Activated CD4-positive, alpha-beta memory T cell treated with anti-CD3 and anti-CD28 coated beads for 36 hours (primary cell): ENCODE results near the gene NRL. TPM values are rescaled to one million over a fixed set of nuclear protein-coding genes. Genes with fewer than 3 reads are reported as not detected.
"Not testable (repeated sequence)": the region's sequence is repeated elsewhere in the genome, so short reads cannot be mapped to it uniquely, and the experiment has no call there.

Experiments used
- CTCF ChIA-PET: fragments of 350-600 bp; sonication (Branson Sonifier 250); formaldehyde crosslinking; loops from one replicate; lab custom pipeline; 2021; ENCODE audit warnings: antibody characterized with exemption, inconsistent platforms; lab: Charles Lee
- POLR2A ChIA-PET: fragments of 350-600 bp; sonication (Branson Sonifier 250); formaldehyde crosslinking; loops from one replicate; lab custom pipeline; 2021; ENCODE audit warnings: antibody characterized with exemption; lab: Charles Lee
- DNase-seq: peaks from one replicate; pipeline ENCODE4 v3.0.0-alpha.2; 2020
- H3K27ac Mint-ChIP-seq: one replicate; pipeline ENCODE4 v1.8.0; 2021; ENCODE audit warnings: mixed read lengths
- H3K27me3 Mint-ChIP-seq: one replicate; pipeline ENCODE4 v1.8.0; 2021; ENCODE audit warnings: mixed read lengths
- H3K36me3 Mint-ChIP-seq: one replicate; pipeline ENCODE4 v1.8.0; 2021; ENCODE audit warnings: mixed read lengths
- H3K4me1 Mint-ChIP-seq: one replicate; pipeline ENCODE4 v1.8.0; 2021; ENCODE audit warnings: low read depth, mixed read lengths
- H3K4me3 Mint-ChIP-seq: one replicate; pipeline ENCODE4 v1.8.0; 2021; ENCODE audit warnings: mild to moderate bottlenecking, mixed read lengths
- H3K9me3 Mint-ChIP-seq: one replicate; pipeline ENCODE4 v1.8.0; 2021; ENCODE audit warnings: mixed read lengths
- intact Hi-C: fragments of 100-400 bp; cut with micrococcal nuclease; formaldehyde crosslinking; loops from one replicate; pipeline ENCODE4 v1.15.1; 2023
- total RNA-seq, 2 experiments: library from RNA; stranded (reverse); gene quantifications; one replicate each; pipeline ENCODE4 v1.2.3, GENCODE V29; 2021

The NRL gene
- total RNA-seq, 2 experiments from 2014 or later: 1.2 to 1.9 TPM

DNA sequence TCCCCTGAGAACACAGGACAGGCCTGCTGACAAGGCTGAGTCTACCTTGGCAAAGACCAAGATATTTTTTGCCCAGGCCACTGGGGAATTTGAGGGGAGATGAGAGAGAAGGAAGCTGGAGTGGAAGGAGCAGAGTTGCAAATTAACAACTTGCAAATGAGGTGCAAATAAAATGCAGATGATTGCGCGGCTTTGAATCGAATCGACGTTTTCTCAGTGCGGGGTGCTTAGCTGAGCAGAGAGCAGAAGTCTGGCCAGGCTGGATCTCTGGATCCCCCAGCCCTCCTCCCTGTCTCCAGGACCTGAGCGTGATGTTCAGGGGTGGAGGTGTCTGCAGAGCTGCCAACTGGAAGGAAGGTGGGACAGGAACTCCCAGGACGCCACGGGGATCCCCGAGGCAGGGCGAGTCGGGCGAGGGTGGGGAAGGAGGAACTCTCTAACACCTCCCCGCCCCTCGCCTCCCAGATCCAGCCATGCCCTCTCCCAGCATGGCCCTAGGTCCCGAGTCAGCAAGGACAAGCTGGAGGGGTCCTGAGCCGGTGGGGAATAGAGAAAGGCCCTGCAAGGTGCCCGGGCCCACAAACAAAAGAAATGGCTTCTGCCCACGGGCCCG, 63.5 kb downstream of the NRL start:
- Mint-ChIP-seq H3K4me1 (peaks cover 20% of the 10 kb centered on the region), H3K9me3 (no peaks in the 10 kb centered on the region), H3K27ac (no peak overlapping the region), H3K27me3 (peaks cover 4% of the 10 kb centered on the region), H3K36me3 (no peaks in the 10 kb centered on the region), H3K4me3 (peak overlapping the region; percentile 70)
- intact Hi-C loops: loop anchor here (5.0 to 10.0 kb wide), 2 partner anchors 224 to 261 kb away; partner anchors contain the start of genes LTB4R, LTB4R2 and RABGGTA
- ChIA-PET CTCF (interaction anchor here (1.0 to 1.7 kb wide), 6 partner anchors 13 to 246 kb away, joined by 3 to 7 read pairs (median 6); partner anchors contain the start of gene IRF9), POLR2A (interaction anchor here (0.8 to 1.3 kb wide), 4 partner anchors 17 to 63 kb away, joined by 3 read pairs; partner anchors contain the start of genes DCAF11 and NRL)
- no peak for DNase-seq

GRCh38 chr14:24050753-24051152, 64.0 kb downstream of the NRL start:
- not testable (repeated sequence) for H3K36me3 Mint-ChIP-seq, H3K27me3 Mint-ChIP-seq, DNase-seq, H3K27ac Mint-ChIP-seq, H3K9me3 Mint-ChIP-seq
- Mint-ChIP-seq H3K4me3 (peak overlapping the region; percentile 70), H3K4me1 (peaks cover 20% of the 10 kb centered on the region)
- POLR2A ChIA-PET: interaction anchor here (0.8 kb wide), 1 partner anchor 17 kb away, joined by 3 read pairs; no protein-coding TSS in a partner anchor
- intact Hi-C loops: loop anchor here (5.0 to 10.0 kb wide), 2 partner anchors 224 to 262 kb away; partner anchors contain the start of genes LTB4R, LTB4R2 and RABGGTA
- CTCF ChIA-PET: interaction anchor here (1.2 kb wide), 1 partner anchor 15 kb away, joined by 5 read pairs; no protein-coding TSS in a partner anchor

DNA sequence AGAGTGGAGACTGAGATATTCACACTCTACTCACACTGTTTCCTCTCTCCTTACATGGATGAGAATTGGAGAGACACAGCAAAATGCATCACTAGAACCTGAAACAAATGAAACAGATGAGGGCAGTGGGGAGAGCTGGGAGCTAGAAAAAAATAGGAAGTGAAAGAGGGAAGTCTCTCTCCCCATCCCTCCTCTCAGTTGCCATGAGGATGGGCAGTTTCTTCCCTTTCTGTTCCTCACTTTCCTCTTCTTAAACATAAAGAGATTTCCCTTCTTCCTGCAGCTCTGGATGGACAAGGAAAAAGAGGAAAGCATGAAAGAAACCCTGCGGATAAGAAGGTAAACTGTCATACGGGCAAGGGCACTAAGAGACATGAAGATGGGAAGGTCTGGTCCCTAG, 65.7 kb downstream of the NRL start:
- H3K4me3 Mint-ChIP-seq, intact Hi-C loops, POLR2A ChIA-PET, H3K27me3 Mint-ChIP-seq, H3K27ac Mint-ChIP-seq, DNase-seq, H3K9me3 Mint-ChIP-seq, H3K36me3 Mint-ChIP-seq: not testable (repeated sequence)
- CTCF ChIA-PET: interaction anchor here (1.2 kb wide), 1 partner anchor 9 kb away, joined by 3 read pairs; no protein-coding TSS in a partner anchor
- peaks cover 19% of the 10 kb centered on the region for H3K4me1 Mint-ChIP-seq

GRCh38 chr14:24042746-24043145, 72.0 kb downstream of the NRL start:
- Mint-ChIP-seq H3K27me3 (peaks cover 7% of the 10 kb centered on the region), H3K27ac (no peak overlapping the region), H3K4me1 (no peaks in the 10 kb centered on the region), H3K9me3 (no peaks in the 10 kb centered on the region), H3K4me3 (no peak overlapping the region), H3K36me3 (no peaks in the 10 kb centered on the region)
- ChIA-PET POLR2A (no interaction called here), CTCF (no interaction called here)
- intact Hi-C loops: no loop called here
- DNase-seq: no peak

DNA sequence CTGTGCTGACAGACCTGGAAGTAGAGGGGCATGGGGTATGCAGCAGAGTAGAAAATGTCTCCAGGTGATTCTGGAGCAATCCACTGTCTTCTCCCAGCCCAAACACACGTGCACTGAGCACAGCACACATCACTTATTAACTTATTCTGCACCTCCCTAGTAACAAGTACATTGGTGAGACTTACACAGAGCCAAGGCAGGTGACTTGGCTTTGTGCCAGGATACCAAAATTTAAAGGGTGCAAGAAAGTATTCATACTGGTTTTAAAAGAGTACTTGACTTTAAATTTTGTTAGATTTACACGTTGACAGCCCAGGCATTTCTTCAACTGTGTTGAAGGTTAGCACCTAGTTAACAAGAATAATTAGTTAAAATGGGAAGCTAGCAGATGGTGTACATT, 74.1 kb downstream of the NRL start:
- Mint-ChIP-seq H3K27me3 (peaks cover 6% of the 10 kb centered on the region), H3K36me3 (no peaks in the 10 kb centered on the region), H3K4me1 (peaks cover 9% of the 10 kb centered on the region), H3K27ac (no peak overlapping the region), H3K4me3 (no peak overlapping the region), H3K9me3 (no peaks in the 10 kb centered on the region)
- CTCF ChIA-PET: no interaction called here
- intact Hi-C loops: no loop called here
- POLR2A ChIA-PET: no interaction called here
- DNase-seq: no peak

GRCh38 chr14:24038686-24039085, 76.1 kb downstream of the NRL start:
- intact Hi-C loops: no loop called here
- no peak for DNase-seq
- no peak overlapping the region for H3K4me3 Mint-ChIP-seq
- no peak overlapping the region for H3K27ac Mint-ChIP-seq
- H3K9me3 Mint-ChIP-seq: no peaks in the 10 kb centered on the region
- ChIA-PET POLR2A (no interaction called here), CTCF (interaction anchor here (0.7 to 1.2 kb wide), 2 partner anchors 23 to 71 kb away, joined by 3 to 4 read pairs; no protein-coding TSS in a partner anchor)
- H3K4me1 Mint-ChIP-seq: peaks cover 9% of the 10 kb centered on the region
- no peaks in the 10 kb centered on the region for H3K36me3 Mint-ChIP-seq
- H3K27me3 Mint-ChIP-seq: no peaks in the 10 kb centered on the region

- ChIA-PET CTCF (no interaction called here), POLR2A (no interaction called here)
- Mint-ChIP-seq H3K27ac (no peak overlapping the region), H3K9me3 (peaks cover 6% of the 10 kb centered on the region), H3K36me3 (peaks cover under 1% of the 10 kb centered on the region), H3K4me3 (no peak overlapping the region), H3K4me1 (peaks cover 9% of the 10 kb centered on the region), H3K27me3 (no peaks in the 10 kb centered on the region)
- intact Hi-C loops: no loop called here
- DNase-seq: no peak
Observed at GRCh38 chr14:24037658-24038037, 77.1 kb downstream of the NRL start.

- DNase-seq, POLR2A ChIA-PET, H3K4me1 Mint-ChIP-seq, H3K36me3 Mint-ChIP-seq, H3K27me3 Mint-ChIP-seq: not testable (repeated sequence)
- CTCF ChIA-PET: interaction anchor here (1.0 kb wide), 1 partner anchor 34 kb away, joined by 3 read pairs; the partner anchor contains the start of gene CPNE6
- Mint-ChIP-seq H3K27ac (peak overlapping the region; percentile 74), H3K4me3 (peak overlapping the region; percentile 90), H3K9me3 (peaks cover 12% of the 10 kb centered on the region)
- intact Hi-C loops: loop anchor here (1.0 kb wide), 1 partner anchor 23 kb away; no protein-coding TSS in a partner anchor
Observed at GRCh38 chr14:24036963-24037657, 77.6 kb downstream of the NRL start.

DNA sequence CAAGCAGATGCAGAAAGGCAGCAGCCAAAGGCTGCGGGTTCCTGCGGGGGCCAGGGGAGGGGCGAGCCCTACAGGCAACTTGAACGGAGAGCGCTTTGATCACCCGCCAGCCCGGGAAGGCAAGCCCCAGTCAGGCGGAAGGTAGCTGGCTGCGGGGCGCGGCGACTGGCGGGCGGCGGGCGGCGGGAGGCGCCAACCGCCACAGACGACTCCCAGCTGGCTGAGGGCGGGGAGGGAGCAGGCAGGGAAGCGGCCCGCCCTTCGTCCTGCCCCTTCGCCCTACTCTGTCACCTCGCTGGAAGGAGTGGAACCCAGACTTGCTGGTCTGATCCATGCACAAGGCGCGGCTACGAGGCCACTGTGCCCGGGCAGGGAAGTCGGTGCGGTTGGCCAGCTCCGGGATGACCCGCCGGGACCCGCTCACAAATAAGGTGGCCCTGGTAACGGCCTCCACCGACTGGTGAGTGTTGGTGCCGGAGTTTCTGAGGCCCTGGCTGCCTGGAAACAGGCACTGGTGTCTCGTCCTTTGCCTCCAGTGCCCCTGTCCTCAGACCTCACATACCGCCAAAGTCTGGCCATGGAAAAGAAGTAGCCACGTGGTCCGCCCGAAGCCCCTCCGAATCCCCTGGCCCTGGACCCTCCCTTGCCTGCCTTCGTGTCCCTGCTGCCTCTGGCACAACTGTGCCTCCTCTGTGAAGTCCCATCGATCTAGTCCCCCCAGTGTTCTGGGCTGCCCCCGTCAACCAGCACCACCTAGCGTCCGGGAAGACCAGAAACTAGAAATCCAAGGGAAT, 78.4 kb downstream of the NRL start:
- peaks cover 9% of the 10 kb centered on the region for H3K4me1 Mint-ChIP-seq
- POLR2A ChIA-PET: no interaction called here

DNA sequence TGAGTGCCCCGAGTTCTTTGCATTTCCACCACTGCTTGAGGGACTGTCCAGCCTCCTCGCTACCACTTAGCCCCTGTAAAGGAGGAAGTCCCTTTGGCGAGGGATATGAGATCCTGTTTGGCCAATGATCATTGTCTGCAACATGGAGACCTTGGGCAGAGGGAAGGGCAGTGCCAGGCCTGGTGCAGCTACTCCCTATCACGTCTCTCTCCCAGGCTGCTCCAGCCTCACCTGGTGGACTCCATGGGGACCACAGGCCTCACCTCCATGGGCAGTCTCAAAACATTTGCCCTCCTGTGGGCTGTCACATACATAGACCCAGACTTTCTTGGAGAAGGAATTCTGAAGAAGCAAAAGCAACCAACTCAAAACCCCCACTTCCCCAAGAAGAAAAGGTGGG, 79.0 kb downstream of the NRL start:
- POLR2A ChIA-PET, DNase-seq, H3K27me3 Mint-ChIP-seq, H3K27ac Mint-ChIP-seq, H3K4me1 Mint-ChIP-seq, H3K36me3 Mint-ChIP-seq: not testable (repeated sequence)
- H3K4me3 Mint-ChIP-seq: peak overlapping the region; percentile 90
- peaks cover 23% of the 10 kb centered on the region for H3K9me3 Mint-ChIP-seq
- intact Hi-C loops: loop anchor here (1.0 kb wide), 1 partner anchor 21 kb away; no protein-coding TSS in a partner anchor
- CTCF ChIA-PET: interaction anchor here (0.7 to 1.0 kb wide), 4 partner anchors 16 to 68 kb away, joined by 3 to 5 read pairs (median 3); partner anchors contain the start of genes CARMIL3 and CPNE6

More for the DNA sequence above, 78.4 kb downstream of the NRL start:
- peak; percentile 77 for DNase-seq
- Mint-ChIP-seq H3K9me3 (peaks cover 18% of the 10 kb centered on the region), H3K27me3 (no peaks in the 10 kb centered on the region), H3K27ac (peak overlapping the region; percentile 74), H3K36me3 (peaks cover 5% of the 10 kb centered on the region), H3K4me3 (peak overlapping the region; percentile 90)
- intact Hi-C loops: loop anchor here (1.0 kb wide), 1 partner anchor 22 kb away; no protein-coding TSS in a partner anchor
- CTCF ChIA-PET: interaction anchor here (0.7 to 1.0 kb wide), 4 partner anchors 15 to 67 kb away, joined by 3 to 5 read pairs (median 3); partner anchors contain the start of genes CARMIL3 and CPNE6

DNA sequence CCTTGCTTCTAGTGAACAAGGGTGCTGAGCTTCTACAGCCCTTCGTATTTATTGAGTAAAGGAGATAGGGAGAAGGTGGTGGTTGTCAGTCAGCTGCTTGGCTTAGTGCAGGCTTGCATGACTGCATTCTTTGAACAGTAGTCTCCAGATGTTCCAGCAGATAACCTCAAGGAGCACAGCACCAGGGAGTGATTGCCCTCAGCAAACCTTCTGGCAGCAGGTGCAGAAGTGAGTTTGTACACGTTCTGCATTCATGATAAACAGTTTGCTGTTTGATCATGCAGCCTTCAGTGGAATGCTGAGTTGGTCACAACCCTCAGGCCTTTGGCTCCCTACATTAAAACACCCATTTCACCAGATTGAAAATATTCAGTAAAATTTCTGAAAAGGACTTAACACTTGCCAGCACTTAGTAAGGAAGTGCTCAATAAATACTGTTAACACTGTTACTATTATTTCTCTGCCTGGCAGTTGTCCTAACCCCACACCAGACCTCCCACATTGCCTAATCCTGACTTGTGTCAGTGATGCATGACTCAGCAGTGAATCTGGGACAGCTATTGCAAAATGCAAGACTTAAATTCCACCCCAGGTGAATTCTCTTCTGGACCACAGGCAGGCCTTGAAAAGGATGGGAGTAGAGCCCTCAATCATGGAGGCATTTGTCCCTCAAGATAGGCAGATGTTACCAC, 81.9 kb downstream of the NRL start:
- POLR2A ChIA-PET: no interaction called here
- peaks cover 5% of the 10 kb centered on the region for H3K36me3 Mint-ChIP-seq
- H3K4me3 Mint-ChIP-seq: no peak overlapping the region
- no peak overlapping the region for H3K27ac Mint-ChIP-seq
- no peak for DNase-seq
- intact Hi-C loops: no loop called here
- H3K4me1 Mint-ChIP-seq: peaks cover 9% of the 10 kb centered on the region
- H3K9me3 Mint-ChIP-seq: peaks cover 23% of the 10 kb centered on the region
- CTCF ChIA-PET: interaction anchor here (0.7 to 1.7 kb wide), 3 partner anchors 21 to 554 kb away, joined by 3 to 4 read pairs (median 3); no protein-coding TSS in a partner anchor
- no peaks in the 10 kb centered on the region for H3K27me3 Mint-ChIP-seq
